Activated CD4-positive, alpha-beta T cell treated with anti-CD3 and anti-CD28 coated beads for 36 hours (primary cell): ENCODE measurements around the gene ALAS1. TPM values are rescaled to one million over a fixed set of nuclear protein-coding genes. Genes with fewer than 3 reads are reported as not detected.

Experiments used
- ATAC-seq: fragments of 200-7000 bp; cut with Tn5 transposase; one replicate; pipeline ENCODE4 v1.10.0; 2021; ENCODE audit warnings: mild to moderate bottlenecking, moderate library complexity
- CTCF ChIA-PET: fragments of 350-600 bp; sonication (Branson Sonifier 250); formaldehyde crosslinking; loops from one replicate; lab custom pipeline; 2021; ENCODE audit warnings: antibody characterized with exemption; lab: Charles Lee
- POLR2A ChIA-PET: fragments of 350-600 bp; sonication (Branson Sonifier 250); formaldehyde crosslinking; loops from one replicate; lab custom pipeline; 2021; ENCODE audit warnings: antibody characterized with exemption, inconsistent platforms; lab: Charles Lee
- DNase-seq: peaks from one replicate; pipeline ENCODE4 v3.0.0-alpha.2; 2020
- H3K27ac Mint-ChIP-seq: one replicate; pipeline ENCODE4 v1.8.0; 2021; ENCODE audit warnings: mixed read lengths
- H3K27me3 Mint-ChIP-seq: one replicate; pipeline ENCODE4 v1.8.0; 2021; ENCODE audit warnings: mixed read lengths
- H3K36me3 Mint-ChIP-seq: one replicate; pipeline ENCODE4 v1.8.0; 2021; ENCODE audit warnings: low read depth, mixed read lengths
- H3K4me1 Mint-ChIP-seq: one replicate; pipeline ENCODE4 v1.8.0; 2021; ENCODE audit warnings: mixed read lengths
- H3K4me3 Mint-ChIP-seq: one replicate; pipeline ENCODE4 v1.8.0; 2021; ENCODE audit warnings: mild to moderate bottlenecking, moderate library complexity, mixed read lengths
- H3K9me3 Mint-ChIP-seq: one replicate; pipeline ENCODE4 v1.8.0; 2021; ENCODE audit warnings: low read depth, mixed read lengths
- intact Hi-C, 2 experiments: fragments of 100-400 bp; cut with DNase I in 1 of 2; cut with micrococcal nuclease in 1 of 2; formaldehyde crosslinking; loops; one replicate each; pipeline versions ENCODE4 v1.14.2 to v1.15.1; 2022 to 2024; cut with DNase I, micrococcal nuclease
- total RNA-seq, 2 experiments: library from RNA; stranded (reverse); gene quantifications; one replicate each; pipeline ENCODE4 v1.2.3, GENCODE V29; 2021

ALAS1 gene
- total RNA-seq, 2 experiments from 2014 or later: 52.8 to 68.7 TPM

- Mint-ChIP-seq H3K36me3 (no peaks in the 10 kb centered on the region), H3K4me3 (no peak overlapping the region), H3K9me3 (no peaks in the 10 kb centered on the region), H3K27me3 (no peaks in the 10 kb centered on the region), H3K27ac (no peak overlapping the region), H3K4me1 (no peaks in the 10 kb centered on the region)
- no peak for ATAC-seq
- intact Hi-C loops: no loop called here
- CTCF ChIA-PET: interaction anchor here (0.8 kb wide), 1 partner anchor 1039 kb away, joined by 4 read pairs; no protein-coding TSS in a partner anchor
- POLR2A ChIA-PET: no interaction called here
- no peak for DNase-seq
Measured at GRCh38 chr3:52186729-52187128, 11.2 kb upstream of the ALAS1 start.

GRCh38 chr3:52188556-52188955, 9.4 kb upstream of the ALAS1 start:
- CTCF ChIA-PET: interaction anchor here (1.2 to 1.9 kb wide), 2 partner anchors 8 to 65 kb away, joined by 3 to 6 read pairs; no protein-coding TSS in a partner anchor
- Mint-ChIP-seq H3K4me3 (no peak overlapping the region), H3K27me3 (no peaks in the 10 kb centered on the region), H3K4me1 (no peaks in the 10 kb centered on the region), H3K9me3 (no peaks in the 10 kb centered on the region), H3K27ac (no peak overlapping the region), H3K36me3 (no peaks in the 10 kb centered on the region)
- intact Hi-C loops: no loop called here
- DNase-seq (no peak), ATAC-seq (no peak)
- POLR2A ChIA-PET: no interaction called here

- CTCF ChIA-PET: interaction anchor here (1.1 kb wide), 1 partner anchor 12 kb away, joined by 3 read pairs; no protein-coding TSS in a partner anchor
- ATAC-seq (no peak), DNase-seq (no peak)
- Mint-ChIP-seq H3K36me3 (no peaks in the 10 kb centered on the region), H3K4me1 (no peaks in the 10 kb centered on the region), H3K27ac (no peak overlapping the region), H3K4me3 (no peak overlapping the region), H3K9me3 (no peaks in the 10 kb centered on the region), H3K27me3 (no peaks in the 10 kb centered on the region)
- intact Hi-C loops: no loop called here
- POLR2A ChIA-PET: no interaction called here
Measured at GRCh38 chr3:52190294-52191074, 7.5 kb upstream of the ALAS1 start.

GRCh38 chr3:52191663-52192062, 6.3 kb upstream of the ALAS1 start:
- H3K4me1 Mint-ChIP-seq: peaks cover 6% of the 10 kb centered on the region
- intact Hi-C loops: no loop called here
- ChIA-PET POLR2A (no interaction called here), CTCF (interaction anchor here (1.2 kb wide), 1 partner anchor 17 kb away, joined by 4 read pairs; no protein-coding TSS in a partner anchor)
- no peaks in the 10 kb centered on the region for H3K9me3 Mint-ChIP-seq
- no peak overlapping the region for H3K4me3 Mint-ChIP-seq
- ATAC-seq: no peak
- no peaks in the 10 kb centered on the region for H3K27me3 Mint-ChIP-seq
- H3K36me3 Mint-ChIP-seq: no peaks in the 10 kb centered on the region
- no peak for DNase-seq
- no peak overlapping the region for H3K27ac Mint-ChIP-seq

- no peaks in the 10 kb centered on the region for H3K27me3 Mint-ChIP-seq
- no peak overlapping the region for H3K27ac Mint-ChIP-seq
- no peak overlapping the region for H3K4me3 Mint-ChIP-seq
- intact Hi-C loops: no loop called here
- ChIA-PET CTCF (interaction anchor here (0.9 kb wide), 1 partner anchor 10 kb away, joined by 3 read pairs; no protein-coding TSS in a partner anchor), POLR2A (no interaction called here)
- H3K9me3 Mint-ChIP-seq: no peaks in the 10 kb centered on the region
- H3K4me1 Mint-ChIP-seq: peaks cover 15% of the 10 kb centered on the region
- DNase-seq (no peak), ATAC-seq (no peak)
- H3K36me3 Mint-ChIP-seq: no peaks in the 10 kb centered on the region
Measured at GRCh38 chr3:52193065-52193464, 4.9 kb upstream of the ALAS1 start.

GRCh38 chr3:52194485-52195290, 3.3 kb upstream of the ALAS1 start:
- no peak for DNase-seq
- H3K4me3 Mint-ChIP-seq: no peak overlapping the region
- H3K4me1 Mint-ChIP-seq: peaks cover 25% of the 10 kb centered on the region
- no peak for ATAC-seq
- no peak overlapping the region for H3K27ac Mint-ChIP-seq
- no peaks in the 10 kb centered on the region for H3K27me3 Mint-ChIP-seq
- ChIA-PET CTCF (interaction anchor here (0.6 kb wide), 1 partner anchor 218 kb away, joined by 3 read pairs; no protein-coding TSS in a partner anchor), POLR2A (no interaction called here)
- no peaks in the 10 kb centered on the region for H3K9me3 Mint-ChIP-seq
- intact Hi-C loops: no loop called here
- peaks cover 5% of the 10 kb centered on the region for H3K36me3 Mint-ChIP-seq

GRCh38 chr3:52195291-52195597, 2.7 kb upstream of the ALAS1 start:
- POLR2A ChIA-PET: interaction anchor here (0.7 kb wide), 1 partner anchor 16 kb away, joined by 3 read pairs; no protein-coding TSS in a partner anchor
- DNase-seq (no peak), ATAC-seq (no peak)
- Mint-ChIP-seq H3K4me1 (peaks cover 28% of the 10 kb centered on the region), H3K27ac (no peak overlapping the region), H3K27me3 (no peaks in the 10 kb centered on the region), H3K4me3 (no peak overlapping the region), H3K9me3 (no peaks in the 10 kb centered on the region), H3K36me3 (peaks cover 7% of the 10 kb centered on the region)
- CTCF ChIA-PET: no interaction called here
- intact Hi-C loops: no loop called here

GRCh38 chr3:52195823-52196331, 2.1 kb upstream of the ALAS1 start:
- no peak for DNase-seq
- H3K4me1 Mint-ChIP-seq: peaks cover 32% of the 10 kb centered on the region
- peak overlapping the region; percentile 1 for H3K27ac Mint-ChIP-seq
- no peak for ATAC-seq
- POLR2A ChIA-PET: interaction anchor here (0.7 to 0.9 kb wide), 2 partner anchors 12 to 15 kb away, joined by 3 read pairs; no protein-coding TSS in a partner anchor
- H3K4me3 Mint-ChIP-seq: no peak overlapping the region
- intact Hi-C loops: loop anchor here in 1 of 2 experiments (2.0 kb wide), 1 partner anchor 41 kb away; the partner anchor contains the start of gene POC1A
- H3K9me3 Mint-ChIP-seq: no peaks in the 10 kb centered on the region
- CTCF ChIA-PET: interaction anchor here (0.7 kb wide), 1 partner anchor 24 kb away, joined by 3 read pairs; no protein-coding TSS in a partner anchor
- H3K36me3 Mint-ChIP-seq: peaks cover 9% of the 10 kb centered on the region
- no peaks in the 10 kb centered on the region for H3K27me3 Mint-ChIP-seq

- Mint-ChIP-seq H3K27ac (no peak overlapping the region), H3K9me3 (no peaks in the 10 kb centered on the region), H3K4me1 (peaks cover 41% of the 10 kb centered on the region), H3K36me3 (peaks cover 19% of the 10 kb centered on the region), H3K4me3 (no peak overlapping the region), H3K27me3 (no peaks in the 10 kb centered on the region)
- intact Hi-C loops: loop anchor here in 1 of 2 experiments (2.0 kb wide), 1 partner anchor 42 kb away; the partner anchor contains the start of gene POC1A
- DNase-seq: no peak
- ChIA-PET POLR2A (interaction anchor here (0.9 kb wide), 1 partner anchor 13 kb away, joined by 3 read pairs; no protein-coding TSS in a partner anchor), CTCF (interaction anchor here (0.6 to 1.1 kb wide), 5 partner anchors 9 to 260 kb away, joined by 3 to 6 read pairs (median 3); no protein-coding TSS in a partner anchor)
- no peak for ATAC-seq
Measured at GRCh38 chr3:52196977-52197376, 983 bp upstream of the ALAS1 start.

GRCh38 chr3:52197499-52197841, 490 bp upstream of the ALAS1 start:
- Mint-ChIP-seq H3K36me3 (peaks cover 24% of the 10 kb centered on the region), H3K4me3 (peak overlapping the region; percentile 96), H3K9me3 (no peaks in the 10 kb centered on the region), H3K27ac (peak overlapping the region; percentile 86), H3K4me1 (peaks cover 46% of the 10 kb centered on the region), H3K27me3 (no peaks in the 10 kb centered on the region)
- ATAC-seq (peak; percentile 2), DNase-seq (no peak)
- POLR2A ChIA-PET: no interaction called here
- CTCF ChIA-PET: interaction anchor here (0.7 to 1.1 kb wide), 3 partner anchors 9 to 23 kb away, joined by 3 to 6 read pairs (median 3); no protein-coding TSS in a partner anchor
- intact Hi-C loops: loop anchor here in 1 of 2 experiments (2.0 kb wide), 1 partner anchor 43 kb away; the partner anchor contains the start of gene POC1A
